GM23338 (cell line): ENCODE data around the gene HMGCS2. TPM values are rescaled to one million over a fixed set of nuclear protein-coding genes. Genes with fewer than 3 reads are reported as not detected.

ENCODE experiments used
- ATAC-seq: fragments of 200-7000 bp; cut with Tn5 transposase; 3 replicates; pipeline ENCODE4 v1.9.1; 2020
- DNase-seq: peaks from one replicate; pipeline ENCODE4 v3.0.0-alpha.2; 2015; ENCODE audit warnings: low spot score
- H2AFZ ChIP-seq: fragments of 200-600 bp; sonication (generic); 2 replicates; pipeline ENCODE4 v1.8.0; 2016; ENCODE audit warnings: antibody characterized with exemption, mild to moderate bottlenecking, moderate library complexity
- H3F3A ChIP-seq: fragments of 200-600 bp; sonication (generic); replicated peaks from 2 replicates; pipeline ENCODE4 v1.8.0; 2017; ENCODE audit warnings: antibody characterized with exemption, mixed run types, low read depth
- H3K27ac ChIP-seq: fragments of 200-600 bp; sonication (generic); 2 replicates; pipeline ENCODE4 v1.6.1; 2016; ENCODE audit warnings: low read depth
- H3K27me3 ChIP-seq: fragments of 200-600 bp; sonication (generic); 2 replicates; pipeline ENCODE4 v1.8.0; 2016; ENCODE audit warnings: mild to moderate bottlenecking, mixed run types, moderate library complexity; ENCODE audit not compliant: insufficient read depth
- H3K36me3 ChIP-seq: fragments of 200-600 bp; sonication (generic); 2 replicates; pipeline ENCODE4 v1.8.0; 2016; ENCODE audit warnings: mild to moderate bottlenecking; ENCODE audit not compliant: insufficient read depth
- H3K4me1 ChIP-seq: fragments of 200-600 bp; sonication (generic); 2 replicates; pipeline ENCODE4 v1.8.0; 2016; ENCODE audit warnings: mild to moderate bottlenecking, moderate library complexity; ENCODE audit not compliant: insufficient read depth
- H3K4me2 ChIP-seq: fragments of 200-600 bp; sonication (generic); 2 replicates; pipeline ENCODE4 v1.7.1; 2017; ENCODE audit warnings: mixed run types
- H3K4me3 ChIP-seq: fragments of 200-600 bp; sonication (generic); 2 replicates; pipeline ENCODE4 v1.6.1; 2016; ENCODE audit warnings: mixed run types
- H3K79me2 ChIP-seq: fragments of 200-600 bp; sonication (generic); replicated peaks from 2 replicates; pipeline ENCODE4 v1.8.0; 2017; ENCODE audit warnings: mild to moderate bottlenecking; ENCODE audit not compliant: insufficient read depth
- H3K9me2 ChIP-seq: fragments of 200-600 bp; sonication (generic); 2 replicates; pipeline ENCODE4 v1.8.0; 2017; ENCODE audit not compliant: insufficient read depth
- H4K20me1 ChIP-seq: fragments of 200-600 bp; sonication (generic); replicated peaks from 2 replicates; pipeline ENCODE4 v1.8.0; 2017; ENCODE audit warnings: mild to moderate bottlenecking; ENCODE audit not compliant: insufficient read depth
- H3K27ac Mint-ChIP-seq: 2 replicates; pipeline ENCODE4 v1.8.0; 2020; ENCODE audit warnings: inconsistent platforms, mild to moderate bottlenecking, moderate library complexity, mixed read lengths
- H3K27me3 Mint-ChIP-seq: 3 replicates; pipeline ENCODE4 v1.8.0; 2022; ENCODE audit warnings: low read depth, mild to moderate bottlenecking, moderate library complexity, mixed read lengths, inconsistent platforms; ENCODE audit not compliant: insufficient read depth, poor library complexity
- H3K36me3 Mint-ChIP-seq: 3 replicates; pipeline ENCODE4 v1.8.0; 2021; ENCODE audit warnings: low read depth, mild to moderate bottlenecking, inconsistent platforms, moderate library complexity, mixed read lengths
- H3K4me1 Mint-ChIP-seq: 3 replicates; pipeline ENCODE4 v1.8.0; 2020; ENCODE audit warnings: mild to moderate bottlenecking, inconsistent platforms, mixed read lengths
- H3K4me3 Mint-ChIP-seq: 3 replicates; pipeline ENCODE4 v1.8.0; 2021; ENCODE audit warnings: moderate library complexity, mild to moderate bottlenecking, inconsistent platforms, mixed read lengths
- H3K9me3 Mint-ChIP-seq: 3 replicates; pipeline ENCODE4 v1.8.0; 2020; ENCODE audit warnings: moderate library complexity, mild to moderate bottlenecking, inconsistent platforms, mixed read lengths
- CREB1 ChIP-seq: fragments of 250-450 bp; sonication (Bioruptor Pico); IDR thresholded peaks from 2 replicates; pipeline ENCODE4 v1.5.0; 2020; ENCODE audit warnings: low read depth, mild to moderate bottlenecking, moderate library complexity
- ETS1 ChIP-seq: IDR thresholded peaks from 2 replicates; pipeline ENCODE4 v1.6.1; 2016; ENCODE audit warnings: antibody characterized with exemption
- EZH2 ChIP-seq: fragments of 200-600 bp; sonication (generic); IDR thresholded peaks from one replicate; pipeline ENCODE4 v1.8.0; 2017; ENCODE audit warnings: antibody characterized with exemption, mild to moderate bottlenecking, low read depth; ENCODE audit not compliant: unreplicated experiment
- JUNB ChIP-seq: IDR thresholded peaks from one replicate; pipeline ENCODE4 v1.6.1; 2016; ENCODE audit warnings: antibody characterized with exemption; ENCODE audit not compliant: unreplicated experiment
- NANOG ChIP-seq: IDR thresholded peaks from 2 replicates; pipeline ENCODE4 v1.6.1; 2016; ENCODE audit warnings: antibody characterized with exemption, borderline replicate concordance
- ZNF114 ChIP-seq: fragments of 250-450 bp; sonication (Bioruptor Pico); IDR thresholded peaks from 2 replicates; pipeline ENCODE4 v1.5.0; 2020; ENCODE audit warnings: mild to moderate bottlenecking, moderate library complexity
- ZNF331 ChIP-seq: fragments of 250-450 bp; sonication (Bioruptor Pico); IDR thresholded peaks from 2 replicates; pipeline ENCODE4 v1.5.0; 2020; ENCODE audit warnings: low read depth, mild to moderate bottlenecking, moderate library complexity
- ZNF462 ChIP-seq: fragments of 250-450 bp; sonication (Bioruptor Pico); IDR thresholded peaks from 2 replicates; pipeline ENCODE4 v1.5.0; 2020; ENCODE audit warnings: mild to moderate bottlenecking, moderate library complexity
- polyA plus RNA-seq: library from polyadenylated mRNA; unstranded; fragments of >200 nt; fragmentation: Nextera tagmentation; extraction: Ambion mirVana; gene quantifications from 2 replicates; pipeline ENCODE4 v1.2.1, GENCODE V29; 2016
- total RNA-seq: library from RNA; depleted of rRNA; stranded (reverse); fragments of >200 nt; shearing (Covaris generic); gene quantifications from 2 replicates; pipeline ENCODE4 v1.2.3, GENCODE V29; 2014

HMGCS2 gene
- total and polyA plus RNA-seq, 2 experiments from 2014 or later = not detected

GRCh38 chr1:119737040-119737682 is 31.5 kb downstream of the HMGCS2 start (continued):
- TF ChIP-seq EZH2 = no peak
- no peak for TF ChIP-seq ZNF114 (CRISPR knock-in tag)

- Histone ChIP-seq H2AFZ (no peak overlapping the region), H3K4me3 (no peak overlapping the region), H3K27me3 (no peaks in the 10 kb centered on the region), H3K36me3 (peaks cover 73% of the 10 kb centered on the region), H3K27ac (no peak overlapping the region), H3K9me2 (no peaks in the 10 kb centered on the region), H3K79me2 (peaks cover 23% of the 10 kb centered on the region), H4K20me1 (peaks cover 55% of the 10 kb centered on the region), H3K4me2 (no peak overlapping the region), H3K4me1 (no peaks in the 10 kb centered on the region), H3F3A (peaks cover 38% of the 10 kb centered on the region)
- Mint-ChIP-seq H3K36me3 (peaks cover 98% of the 10 kb centered on the region), H3K9me3 (no peaks in the 10 kb centered on the region), H3K4me3 (no peak overlapping the region), H3K4me1 (peaks cover 5% of the 10 kb centered on the region; the same call in 2 of the 3 replicates), H3K27me3 (peaks cover 13% of the 10 kb centered on the region), H3K27ac (no peak overlapping the region)
- TF ChIP-seq NANOG (no peak), ZNF462 (CRISPR knock-in tag) (no peak), ETS1 (no peak), JUNB (no peak), EZH2 (no peak), ZNF331 (CRISPR knock-in tag) (no peak), CREB1 (no peak)
- DNase-seq = no peak
- no peak for ATAC-seq
Measured at GRCh38 chr1:119736649-119737039, 32.1 kb downstream of the HMGCS2 start.
